ENCODE results near the gene RFTN1.

- TF ChIP-seq POLR2A (IDR thresholded peaks at IDR 0.05; ENCODE audit: low read depth, low read length) = no peak
- no peak for TF ChIP-seq TAF1 (IDR thresholded peaks at IDR 0.05; ENCODE audit: low read depth, low read length)
Observed at GRCh38 chr3:16550676-16551341, 37.3 kb upstream of the RFTN1 start.
